Mesendoderm (in vitro differentiated cells): Measurements from ENCODE around the gene LTA.

Experiments
- DNase-seq: peaks from one replicate; pipeline ENCODE4 v3.0.0; 2013
- H2AK5ac ChIP-seq: 2 replicates; pipeline ENCODE4 v1.6.1; 2013; ENCODE audit warnings: low read length, inconsistent platforms
- H2BK120ac ChIP-seq: 2 replicates; pipeline ENCODE4 v1.6.1; 2013; ENCODE audit warnings: low read depth, mild to moderate bottlenecking, low read length, moderate library complexity, mixed read lengths
- H2BK15ac ChIP-seq: replicated peaks from 2 replicates; pipeline ENCODE4 v1.6.1; 2013; ENCODE audit warnings: low read depth, mild to moderate bottlenecking, moderate library complexity
- H2BK5ac ChIP-seq: 2 replicates; pipeline ENCODE4 v1.6.1; 2013; ENCODE audit warnings: low read length, inconsistent platforms
- H3K18ac ChIP-seq: 2 replicates; pipeline ENCODE4 v1.6.1; 2013; ENCODE audit warnings: mild to moderate bottlenecking, low read length, mixed read lengths
- H3K23ac ChIP-seq: one replicate; pipeline ENCODE4 v1.6.1; 2013; ENCODE audit warnings: low read length
- H3K27ac ChIP-seq: 2 replicates; pipeline ENCODE4 v1.5.1; 2013; ENCODE audit warnings: low read depth, mild to moderate bottlenecking, inconsistent platforms, low read length, moderate library complexity
- H3K27me3 ChIP-seq: 2 replicates; pipeline ENCODE4 v1.6.1; 2013; ENCODE audit warnings: low read length, control low read depth, mild to moderate bottlenecking, inconsistent platforms; ENCODE audit not compliant: insufficient read depth, poor library complexity
- H3K36me3 ChIP-seq: 2 replicates; pipeline ENCODE4 v1.6.1; 2013; ENCODE audit warnings: low read length, inconsistent platforms; ENCODE audit not compliant: control insufficient read depth, insufficient read depth
- H3K4ac ChIP-seq: one replicate; pipeline ENCODE4 v1.6.1; 2013; ENCODE audit warnings: low read depth, mild to moderate bottlenecking, low read length, moderate library complexity
- H3K4me1 ChIP-seq: 2 replicates; pipeline ENCODE4 v1.6.1; 2013; ENCODE audit warnings: low read depth, low read length, inconsistent platforms; ENCODE audit not compliant: control insufficient read depth
- H3K4me2 ChIP-seq: 2 replicates; pipeline ENCODE4 v1.6.1; 2013; ENCODE audit warnings: low read length
- H3K4me3 ChIP-seq: 2 replicates; pipeline ENCODE4 v1.5.1; 2013; ENCODE audit warnings: mild to moderate bottlenecking, low read length
- H3K56ac ChIP-seq: one replicate; pipeline ENCODE4 v1.6.1; 2013; ENCODE audit warnings: low read length
- H3K79me1 ChIP-seq: 2 replicates; pipeline ENCODE4 v1.6.1; 2013; ENCODE audit warnings: low read length, inconsistent platforms
- H3K79me2 ChIP-seq: 2 replicates; pipeline ENCODE4 v1.6.1; 2013; ENCODE audit warnings: mild to moderate bottlenecking, low read length; ENCODE audit not compliant: control insufficient read depth, insufficient read depth
- H3K9ac ChIP-seq: 2 replicates; pipeline ENCODE4 v1.6.1; 2013; ENCODE audit warnings: low read length, inconsistent platforms
- H4K5ac ChIP-seq: one replicate; pipeline ENCODE4 v1.6.1; 2013; ENCODE audit warnings: low read length
- H4K8ac ChIP-seq: one replicate; pipeline ENCODE4 v1.6.1; 2013; ENCODE audit warnings: low read depth, mild to moderate bottlenecking, control low read depth, low read length, moderate library complexity
- WGBS: extraction: QIAGEN DNeasy Blood & Tissue Kit; methylation state at CpG from one replicate; pipeline ENCODE4 v1.1.7; 2013; ENCODE audit warnings: low lambda C conversion rate, missing lambda C conversion rate; ENCODE audit not compliant: insufficient coverage; ENCODE audit errors: extremely low coverage; 5-methylcytosine and 5-hydroxymethylcytosine counted together

LTA gene

DNA sequence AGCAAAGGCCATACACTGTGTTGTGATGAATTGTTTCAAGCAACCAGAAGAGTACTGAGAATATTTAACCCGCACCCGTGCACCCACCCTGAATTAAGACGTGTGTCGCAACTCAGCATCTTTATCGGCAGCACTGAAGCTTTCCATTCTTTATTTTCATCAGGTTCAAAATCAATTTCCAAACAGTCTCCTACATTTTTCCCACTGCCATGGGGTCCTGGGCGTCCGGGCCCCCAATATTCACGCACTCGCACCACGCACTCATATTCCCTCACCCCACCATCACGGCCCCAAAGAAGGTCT is 8.3 kb downstream of the LTA start:
- H3K56ac ChIP-seq: peak overlapping the region; percentile 81
- no peaks in the 10 kb centered on the region for H3K36me3 ChIP-seq
- H3K79me1 ChIP-seq: no peaks in the 10 kb centered on the region
- H2BK5ac ChIP-seq: no peak overlapping the region
- no peak overlapping the region for H4K5ac ChIP-seq
- H3K23ac ChIP-seq: no peak overlapping the region
- H3K4ac ChIP-seq: no peak overlapping the region
- DNase-seq: no peak
- no peaks in the 10 kb centered on the region for H3K79me2 ChIP-seq
- WGBS: no CpG with 5 or more reads among the region's 11 CpGs
- H3K9ac ChIP-seq: peak overlapping the region; percentile 49
- H2BK120ac ChIP-seq: no peak overlapping the region
- H3K18ac ChIP-seq: peak overlapping the region; percentile 11
- H3K4me3 ChIP-seq: no peak overlapping the region
- no peak overlapping the region for H4K8ac ChIP-seq
- H3K27ac ChIP-seq: no peak overlapping the region
- H3K4me2 ChIP-seq: peak overlapping the region; percentile 66
- no peak overlapping the region for H2AK5ac ChIP-seq
- no peak overlapping the region for H2BK15ac ChIP-seq
- peaks cover 5% of the 10 kb centered on the region for H3K4me1 ChIP-seq
- H3K27me3 ChIP-seq: no peaks in the 10 kb centered on the region

- Histone ChIP-seq H3K56ac (peak overlapping the region; percentile 93), H3K23ac (peak overlapping the region; percentile 45), H2AK5ac (no peak overlapping the region), H3K4me1 (peaks cover 5% of the 10 kb centered on the region), H2BK120ac (no peak overlapping the region), H3K4me3 (peak overlapping the region; percentile 89), H3K79me2 (no peaks in the 10 kb centered on the region), H3K4me2 (peak overlapping the region; percentile 94), H3K36me3 (no peaks in the 10 kb centered on the region), H3K18ac (peak overlapping the region; percentile 91), H4K8ac (no peak overlapping the region), H3K9ac (peak overlapping the region; percentile 93), H2BK15ac (no peak overlapping the region), H3K4ac (peak overlapping the region; percentile 46), H2BK5ac (peak overlapping the region; percentile 62), H3K79me1 (no peaks in the 10 kb centered on the region), H4K5ac (no peak overlapping the region), H3K27ac (peak overlapping the region; percentile 5), H3K27me3 (no peaks in the 10 kb centered on the region)
- DNase-seq: peak; percentile 91
- WGBS: no CpG with 5 or more reads among the region's 62 CpGs
These were observed 8.8 kb downstream of the LTA start for GRCh38 chr6:31580807-31581433.

- peak overlapping the region; percentile 48 for H3K23ac ChIP-seq
- WGBS: no CpG with 5 or more reads among the region's 21 CpGs
These were observed 9.5 kb downstream of the LTA start for GRCh38 chr6:31581434-31582229.

GRCh38 chr6:31582230-31582643 is 10.1 kb downstream of the LTA start, which contains the start of gene LTB:
LTB (minus strand) TSS chr6:31582424; CDS start chr6:31582417, 7 bp downstream.
- Histone ChIP-seq H4K8ac (no peak within 1 kb of the TSS), H3K4me2 (peak within 1 kb of the TSS; percentile 94), H4K5ac (no peak within 1 kb of the TSS), H3K27ac (no peak within 1 kb of the TSS), H3K79me1 (no peaks in the 10 kb centered on the region), H2BK15ac (no peak within 1 kb of the TSS), H2AK5ac (no peak within 1 kb of the TSS), H2BK5ac (peak within 1 kb of the TSS; percentile 62), H3K4me1 (peaks cover 5% of the 10 kb centered on the region), H3K4ac (peak within 1 kb of the TSS; percentile 46), H3K56ac (peak within 1 kb of the TSS; percentile 93), H3K18ac (peak within 1 kb of the TSS; percentile 91), H3K27me3 (no peaks in the 10 kb centered on the region), H2BK120ac (no peak within 1 kb of the TSS), H3K9ac (peak within 1 kb of the TSS; percentile 93), H3K4me3 (peak within 1 kb of the TSS; percentile 89), H3K23ac (peak within 1 kb of the TSS; percentile 48), H3K79me2 (no peaks in the 10 kb centered on the region), H3K36me3 (no peaks in the 10 kb centered on the region)
- no CpG with 5 or more reads among the region's 3 CpGs for WGBS
- DNase-seq: no peak

More at GRCh38 chr6:31581434-31582229, 9.5 kb downstream of the LTA start:
- H4K5ac ChIP-seq: no peak overlapping the region
- no peaks in the 10 kb centered on the region for H3K79me2 ChIP-seq
- peak overlapping the region; percentile 89 for H3K4me3 ChIP-seq
- peak overlapping the region; percentile 93 for H3K9ac ChIP-seq
- no peak overlapping the region for H2BK120ac ChIP-seq
- H3K18ac ChIP-seq: peak overlapping the region; percentile 91
- peaks cover 5% of the 10 kb centered on the region for H3K4me1 ChIP-seq
- peak overlapping the region; percentile 46 for H3K4ac ChIP-seq
- no peak for DNase-seq
- no peak overlapping the region for H2AK5ac ChIP-seq
- H3K79me1 ChIP-seq: no peaks in the 10 kb centered on the region
- no peak overlapping the region for H2BK15ac ChIP-seq
- H3K56ac ChIP-seq: peak overlapping the region; percentile 93
- H3K27me3 ChIP-seq: no peaks in the 10 kb centered on the region
- peak overlapping the region; percentile 62 for H2BK5ac ChIP-seq
- H3K27ac ChIP-seq: no peak overlapping the region
- peak overlapping the region; percentile 94 for H3K4me2 ChIP-seq
- no peak overlapping the region for H4K8ac ChIP-seq
- H3K36me3 ChIP-seq: no peaks in the 10 kb centered on the region

DNA sequence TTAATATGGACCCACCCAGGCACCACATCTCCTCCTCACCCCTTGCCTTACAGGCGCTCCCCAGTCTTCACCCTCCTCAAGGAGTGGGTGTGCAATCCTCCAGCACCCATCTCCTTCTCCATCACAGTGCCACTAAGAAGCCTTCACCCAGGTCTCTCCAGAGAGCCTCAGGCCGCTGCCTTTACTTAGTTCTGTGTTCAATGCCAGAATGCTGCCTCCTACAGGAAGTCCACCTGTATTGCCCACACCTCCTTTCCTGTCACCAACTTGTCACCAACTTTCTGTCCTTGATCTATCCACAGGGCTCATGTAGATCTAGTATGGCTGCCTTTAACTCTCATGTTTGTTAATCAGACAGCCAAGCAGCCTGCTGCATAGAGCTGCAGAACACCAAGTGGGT is 13.4 kb downstream of the LTA start:
- DNase-seq: peak; percentile 70
- Histone ChIP-seq H3K79me2 (no peaks in the 10 kb centered on the region), H3K4me3 (no peak overlapping the region), H3K79me1 (no peaks in the 10 kb centered on the region), H2BK5ac (no peak overlapping the region), H3K4me2 (no peak overlapping the region), H3K18ac (no peak overlapping the region), H3K23ac (no peak overlapping the region), H3K4ac (no peak overlapping the region), H4K5ac (no peak overlapping the region), H3K36me3 (no peaks in the 10 kb centered on the region), H3K4me1 (peaks cover 3% of the 10 kb centered on the region), H3K56ac (no peak overlapping the region), H2BK120ac (no peak overlapping the region), H3K27ac (no peak overlapping the region), H3K27me3 (no peaks in the 10 kb centered on the region), H2BK15ac (no peak overlapping the region), H2AK5ac (no peak overlapping the region), H4K8ac (no peak overlapping the region), H3K9ac (no peak overlapping the region)
- whole genome bisulfite sequencing: no CpG with 5 or more reads among the region's 2 CpGs
